ENCODE data around the gene CCDC40. TPM values are rescaled to one million over a fixed set of nuclear protein-coding genes. Genes with fewer than 3 reads are reported as not detected.

CCDC40 gene
- total and polyA plus RNA-seq, 2 donors from 2014 or later, result 5.1 to 22.6 TPM

GRCh38 chr17:80112471-80113032, 76.1 kb downstream of the CCDC40 start:
- no peak for FAIRE-seq
- TF ChIP-seq CTCF (IDR thresholded peaks at IDR 0.05; ENCODE audit: borderline replicate concordance, extremely low read depth, insufficient read depth), result no peak
- H3K9ac ChIP-seq (ENCODE audit: low read length in 3 of 3), result no peak overlapping the region
- intact Hi-C loops (cut with DNase I), result no loop called here
- no peaks in the 10 kb centered on the region for H3K36me3 ChIP-seq (ENCODE audit: control insufficient read depth in 2 of 3, insufficient read depth in 3 of 3, low read length in 3 of 3)
- no peak overlapping the region for H3K4me3 ChIP-seq (ENCODE audit: low read length in 3 of 3)
- no peaks in the 10 kb centered on the region for H3K4me1 ChIP-seq (ENCODE audit: control insufficient read depth in 2 of 3, insufficient read depth in 2 of 3, low read depth in 1 of 3, low read length in 3 of 3)
- H3K27me3 ChIP-seq (ENCODE audit: control insufficient read depth, insufficient read depth, low read length), result no peaks in the 10 kb centered on the region
- no peak overlapping the region for H3K27ac ChIP-seq (ENCODE audit: low read depth in 2 of 2, low read length in 2 of 2)
- DNase-seq, result peak; percentile 50 to 76 (median 60)
- no peaks in the 10 kb centered on the region for H3K9me3 ChIP-seq (ENCODE audit: control insufficient read depth in 2 of 3, insufficient read depth in 1 of 3, low read length in 3 of 3)

- H3K4me3 ChIP-seq (ENCODE audit: low read length in 3 of 3), result no peak overlapping the region
- H3K4me1 ChIP-seq (ENCODE audit: control insufficient read depth in 2 of 3, insufficient read depth in 2 of 3, low read depth in 1 of 3, low read length in 3 of 3), result no peaks in the 10 kb centered on the region
- H3K36me3 ChIP-seq (ENCODE audit: control insufficient read depth in 2 of 3, insufficient read depth in 3 of 3, low read length in 3 of 3), result no peaks in the 10 kb centered on the region
- no peak overlapping the region for H3K27ac ChIP-seq (ENCODE audit: low read depth in 2 of 2, low read length in 2 of 2)
- FAIRE-seq, result no peak
- H3K9ac ChIP-seq (ENCODE audit: low read length in 3 of 3), result no peak overlapping the region
- no peak for TF ChIP-seq CTCF (IDR thresholded peaks at IDR 0.05; ENCODE audit: borderline replicate concordance, extremely low read depth, insufficient read depth)
- DNase-seq, result peak in 2 of 5 donors; percentile 44 to 50
- no peaks in the 10 kb centered on the region for H3K27me3 ChIP-seq (ENCODE audit: control insufficient read depth, insufficient read depth, low read length)
- intact Hi-C loops (cut with DNase I), result no loop called here
- H3K9me3 ChIP-seq (ENCODE audit: control insufficient read depth in 2 of 3, insufficient read depth in 1 of 3, low read length in 3 of 3), result no peaks in the 10 kb centered on the region
These were observed 76.6 kb downstream of the CCDC40 start for GRCh38 chr17:80113033-80113484.

GRCh38 chr17:80114758-80115157, 78.3 kb downstream of the CCDC40 start:
- DNase-seq, result no peak
- intact Hi-C loops (cut with DNase I), result no loop called here

More at GRCh38 chr17:80114758-80115157, 78.3 kb downstream of the CCDC40 start:
- Histone ChIP-seq H3K27ac (ENCODE audit: low read depth in 2 of 2, low read length in 2 of 2) (no peak overlapping the region), H3K4me3 (ENCODE audit: low read length in 3 of 3) (no peak overlapping the region), H3K9ac (ENCODE audit: low read length in 3 of 3) (no peak overlapping the region), H3K9me3 (ENCODE audit: control insufficient read depth in 2 of 3, insufficient read depth in 1 of 3, low read length in 3 of 3) (no peaks in the 10 kb centered on the region), H3K36me3 (ENCODE audit: control insufficient read depth in 2 of 3, insufficient read depth in 3 of 3, low read length in 3 of 3) (no peaks in the 10 kb centered on the region), H3K4me1 (ENCODE audit: control insufficient read depth in 2 of 3, insufficient read depth in 2 of 3, low read depth in 1 of 3, low read length in 3 of 3) (no peaks in the 10 kb centered on the region), H3K27me3 (ENCODE audit: control insufficient read depth, insufficient read depth, low read length) (no peaks in the 10 kb centered on the region)
- no peak for TF ChIP-seq CTCF (IDR thresholded peaks at IDR 0.05; ENCODE audit: borderline replicate concordance, extremely low read depth, insufficient read depth)
- no peak for FAIRE-seq

Data from kidney (tissue), 14 donors.